GM04503 (cell line): ENCODE results near the gene WIF1.
A peak's percentile ranks its signal among the peaks of the same experiment; 100 is the strongest.

ENCODE experiments used
- DNase-seq: peaks from one replicate; pipeline ENCODE4 v3.0.0-alpha.2; 2012; ENCODE audit warnings: low read depth

The WIF1 gene

GRCh38 chr12:65121049-65121955 is at the start of gene WIF1:
Gene WIF1 (minus strand): TSS chr12:65121305. CDS start chr12:65121191, 114 bp downstream.
- DNase-seq = no peak

- no peak for DNase-seq
Measured at GRCh38 chr12:65170209-65170881, 49.2 kb upstream of the WIF1 start.

- peak; percentile 41 for DNase-seq
Measured at GRCh38 chr12:65169320-65170208, 48.5 kb upstream of the WIF1 start, which contains the start of gene LEMD3. Gene LEMD3 (plus strand): TSS chr12:65169583. CDS start chr12:65169597, 14 bp downstream.

- DNase-seq = no peak
Measured at GRCh38 chr12:65168681-65169319, 47.7 kb upstream of the WIF1 start.

- DNase-seq = no peak
Measured at GRCh38 chr12:65164774-65165173, 43.7 kb upstream of the WIF1 start.

- no peak for DNase-seq
Measured at GRCh38 chr12:65164244-65164643, 43.1 kb upstream of the WIF1 start.

- DNase-seq = no peak
Measured at GRCh38 chr12:65162609-65163008, 41.5 kb upstream of the WIF1 start.

GRCh38 chr12:65157091-65157490 is 36.0 kb upstream of the WIF1 start:
- DNase-seq = no peak

GRCh38 chr12:65156366-65156841 is 35.3 kb upstream of the WIF1 start:
- DNase-seq = no peak

- DNase-seq = no peak
Measured at GRCh38 chr12:65155784-65156183, 34.7 kb upstream of the WIF1 start.

GRCh38 chr12:65152596-65152995 is 31.5 kb upstream of the WIF1 start:
- DNase-seq = no peak

GRCh38 chr12:65152012-65152411 is 30.9 kb upstream of the WIF1 start:
- DNase-seq = no peak

GRCh38 chr12:65147312-65147905 is 26.3 kb upstream of the WIF1 start:
- no peak for DNase-seq

- DNase-seq = no peak
Measured at GRCh38 chr12:65140738-65141137, 19.6 kb upstream of the WIF1 start.

GRCh38 chr12:65139389-65139788 is 18.3 kb upstream of the WIF1 start:
- no peak for DNase-seq

- DNase-seq = no peak
Measured at GRCh38 chr12:65133879-65134278, 12.8 kb upstream of the WIF1 start.

GRCh38 chr12:65126482-65126881 is 5.4 kb upstream of the WIF1 start:
- no peak for DNase-seq

GRCh38 chr12:65125975-65126374 is 4.9 kb upstream of the WIF1 start:
- no peak for DNase-seq

- no peak for DNase-seq
Measured at GRCh38 chr12:65125247-65125646, 4.1 kb upstream of the WIF1 start.

GRCh38 chr12:65123435-65124063 is 2.4 kb upstream of the WIF1 start:
- DNase-seq = no peak

GRCh38 chr12:65122703-65123102 is 1.6 kb upstream of the WIF1 start:
- no peak for DNase-seq
